Aorta (tissue), 5 donors: ENCODE results near the gene CCM2. TPM values are rescaled to one million over a fixed set of nuclear protein-coding genes. Genes with fewer than 3 reads are reported as not detected.
"Not testable (repeated sequence)": the region's sequence is repeated elsewhere in the genome, so short reads cannot be mapped to it uniquely, and the experiment has no call there.

Experiments
- ATAC-seq: fragments of 200-7000 bp; cut with Tn5 transposase; one replicate; pipeline ENCODE4 v1.9.1; 2022; ENCODE audit warnings: moderate library complexity; ENCODE audit not compliant: low FRiP score
- DNase-seq, 2 donors: peaks; one replicate each; pipeline ENCODE4 v3.0.0-alpha.2; 2020
- H3K27ac ChIP-seq, 2 donors: one replicate each; pipeline ENCODE4 v1.5.1; 2013; ENCODE audit warnings: low read length in 2 of 2, mild to moderate bottlenecking in 2 of 2, moderate library complexity in 2 of 2, control low read depth in 1 of 2, inconsistent platforms in 1 of 2, low read depth in 1 of 2
- H3K27me3 ChIP-seq, 2 donors: one replicate each; pipeline ENCODE4 v1.6.1; 2013; ENCODE audit warnings: control low read depth in 1 of 2, low read length in 1 of 2, mild to moderate bottlenecking in 1 of 2, moderate library complexity in 1 of 2; ENCODE audit not compliant: insufficient read depth in 2 of 2, control insufficient read depth in 1 of 2
- H3K36me3 ChIP-seq, 2 donors: one replicate each; pipeline ENCODE4 v1.6.1; 2013; ENCODE audit warnings: control low read depth in 1 of 2, low read length in 1 of 2, mild to moderate bottlenecking in 1 of 2; ENCODE audit not compliant: insufficient read depth in 2 of 2, control insufficient read depth in 1 of 2
- H3K4me1 ChIP-seq, 2 donors: one replicate each; pipeline ENCODE4 v1.6.1; 2013; ENCODE audit warnings: low read length in 2 of 2, control low read depth in 1 of 2, mild to moderate bottlenecking in 1 of 2, moderate library complexity in 1 of 2; ENCODE audit not compliant: insufficient read depth in 2 of 2, control insufficient read depth in 1 of 2
- H3K4me3 ChIP-seq, 2 donors: one replicate each; pipeline ENCODE4 v1.5.1; 2013; ENCODE audit warnings: low read length in 2 of 2, control low read depth in 1 of 2, mild to moderate bottlenecking in 1 of 2
- H3K9me3 ChIP-seq: one replicate; pipeline ENCODE4 v1.6.1; 2013; ENCODE audit warnings: mild to moderate bottlenecking, low read length; ENCODE audit not compliant: control insufficient read depth
- WGBS, 2 donors: extraction: QIAGEN DNeasy Blood & Tissue Kit; methylation state at CpG; one replicate each; pipeline ENCODE4 v1.1.7; 2013; 5-methylcytosine and 5-hydroxymethylcytosine counted together
- intact Hi-C, 2 donors: fragments of 100-400 bp; cut with DNase I; formaldehyde crosslinking; loops; one replicate each; pipeline versions ENCODE4 v1.14.2 to v1.15.0; 2022
- polyA plus RNA-seq, 2 donors: library from polyadenylated mRNA; stranded (reverse); fragments of 200-250 nt; gene quantifications; one replicate each; pipeline ENCODE4 v1.2.3, GENCODE V29; 2013
- total RNA-seq, 2 donors: library from RNA; stranded (reverse); fragmentation: NEBNext Ultra II Directional; extraction: Animal tissue kit (Norgen Biotek cat#: 25700); gene quantifications; one replicate each; pipeline ENCODE4 v1.2.1, GENCODE V29; 2021
- donor health status: healthy with polysubstance abuse.
- donor health status: Bipolar disorder and iron deficiency.
- donor health status: DM: no; HTN: no; CAD: no.
- donor health status: DM: no; HTN: no; CAD: no.
- donor health status: DM: yes; HTN: yes; CAD: no.

The CCM2 gene
- total and polyA plus RNA-seq, 4 donors = 32.7 to 49.1 (median 40.1) TPM

DNA sequence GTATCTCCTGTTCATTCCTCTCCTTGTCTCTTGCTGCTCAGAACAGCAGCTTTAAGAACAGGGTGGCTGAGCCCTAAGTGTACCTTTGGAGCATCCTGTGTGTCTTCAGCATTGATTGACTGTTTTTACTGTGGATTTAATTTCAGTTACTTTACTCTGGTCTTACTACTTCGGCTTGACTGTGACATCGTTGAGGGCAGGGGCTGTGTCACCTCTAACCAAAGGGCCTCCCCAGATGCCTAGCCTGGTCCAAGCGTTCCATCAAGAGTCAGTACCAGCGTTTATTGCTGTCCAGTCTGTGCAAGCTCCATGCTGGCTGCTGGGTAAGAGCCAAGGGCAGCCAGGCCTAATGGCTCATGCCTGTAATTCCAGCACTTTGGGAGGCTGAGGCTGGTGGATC is 32.4 kb downstream of the CCM2 start:
- DNase-seq (no peak), ATAC-seq (no peak)
- peaks cover 0 to 2% of the 10 kb centered on the region in 2 donors for H3K4me1 ChIP-seq
- no peak overlapping the region for H3K4me3 ChIP-seq
- WGBS, 2 donors = 86 to 87% methylated on average over 4 of the region's 4 CpGs
- H3K36me3 ChIP-seq = no peaks in the 10 kb centered on the region
- H3K9me3 ChIP-seq = no peaks in the 10 kb centered on the region
- H3K27ac ChIP-seq = no peak overlapping the region
- intact Hi-C loops = no loop called here
- no peaks in the 10 kb centered on the region for H3K27me3 ChIP-seq

DNA sequence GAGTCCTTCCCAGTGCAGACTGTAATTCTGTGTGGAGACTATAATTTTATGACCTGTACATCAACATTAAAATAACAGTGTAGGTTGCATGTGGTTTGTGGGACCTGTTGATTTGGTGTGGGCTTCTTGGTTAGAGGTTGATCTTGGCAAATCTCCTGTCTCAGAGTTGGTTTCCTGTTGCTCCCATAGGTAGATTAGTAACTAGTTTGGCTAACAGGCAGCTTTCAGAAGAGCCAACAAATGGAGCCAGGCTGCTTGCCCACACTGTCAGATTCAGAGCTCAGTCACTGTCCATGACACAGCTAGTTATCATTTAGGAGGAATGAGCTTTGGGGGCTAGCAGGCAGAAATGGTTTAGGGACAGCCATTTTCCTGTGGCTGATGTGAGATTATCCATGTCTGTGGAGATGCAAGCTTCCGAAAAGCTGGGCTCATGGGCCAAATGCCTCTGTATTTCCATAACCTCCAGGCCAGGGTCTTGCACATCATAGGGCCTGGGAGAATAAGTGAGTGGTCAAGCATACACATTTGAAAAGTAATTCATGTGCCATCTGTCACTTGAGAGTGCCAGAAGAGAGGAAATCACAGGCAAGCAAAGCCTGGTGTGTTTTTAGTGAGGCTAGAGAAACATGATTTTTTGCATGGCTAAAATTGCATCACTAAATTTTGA is 33.4 kb downstream of the CCM2 start:
- intact Hi-C loops = no loop called here

GRCh38 chr7:45033931-45034290 is 33.9 kb downstream of the CCM2 start:
- H3K27ac ChIP-seq = peak overlapping the region in 1 of 2 donors; percentile 34
- DNase-seq = no peak
- no peak for ATAC-seq
- H3K4me1 ChIP-seq = peaks cover 0 to 2% of the 10 kb centered on the region in 2 donors
- H3K36me3 ChIP-seq = no peaks in the 10 kb centered on the region
- no peaks in the 10 kb centered on the region for H3K9me3 ChIP-seq
- WGBS, 2 donors = 21 to 26% methylated on average over 4 of the region's 4 CpGs
- H3K4me3 ChIP-seq = no peak overlapping the region
- H3K27me3 ChIP-seq = no peaks in the 10 kb centered on the region
- intact Hi-C loops = no loop called here

More for the DNA sequence above, 33.4 kb downstream of the CCM2 start:
- Histone ChIP-seq H3K9me3 (no peaks in the 10 kb centered on the region), H3K4me1 (peaks cover 0 to 2% of the 10 kb centered on the region in 2 donors), H3K27ac (peak overlapping the region in 1 of 2 donors; percentile 45), H3K27me3 (no peaks in the 10 kb centered on the region), H3K36me3 (no peaks in the 10 kb centered on the region), H3K4me3 (no peak overlapping the region)
- ATAC-seq (no peak), DNase-seq (no peak)
- 44 to 52% methylated on average over 1 of the region's 1 CpG for WGBS, 2 donors

DNA sequence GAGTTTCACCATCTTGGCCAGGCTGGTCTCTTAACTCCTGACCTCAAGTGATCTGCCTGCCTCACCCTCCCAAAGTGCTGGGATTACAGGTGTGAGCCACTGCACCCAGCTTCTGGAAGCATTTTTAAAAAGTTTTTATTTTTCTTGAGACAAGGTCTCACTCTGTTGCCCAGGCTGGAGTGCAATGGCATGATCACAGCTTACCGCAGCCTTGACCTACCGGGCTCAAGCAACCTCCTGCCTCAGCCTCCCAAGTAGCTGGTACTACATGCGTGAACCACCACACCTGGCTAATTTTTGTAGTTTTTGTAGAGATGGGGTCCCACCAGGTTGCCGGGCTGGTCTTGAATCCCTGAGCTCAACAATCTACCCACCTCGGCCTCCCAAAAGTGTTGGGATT is 34.7 kb downstream of the CCM2 start:
- H3K27me3 ChIP-seq, H3K4me3 ChIP-seq, ATAC-seq, H3K9me3 ChIP-seq, H3K27ac ChIP-seq, intact Hi-C loops, H3K36me3 ChIP-seq, DNase-seq, H3K4me1 ChIP-seq: not testable (repeated sequence)
- 80 to 98% methylated on average over 5 of the region's 5 CpGs for WGBS, 2 donors

DNA sequence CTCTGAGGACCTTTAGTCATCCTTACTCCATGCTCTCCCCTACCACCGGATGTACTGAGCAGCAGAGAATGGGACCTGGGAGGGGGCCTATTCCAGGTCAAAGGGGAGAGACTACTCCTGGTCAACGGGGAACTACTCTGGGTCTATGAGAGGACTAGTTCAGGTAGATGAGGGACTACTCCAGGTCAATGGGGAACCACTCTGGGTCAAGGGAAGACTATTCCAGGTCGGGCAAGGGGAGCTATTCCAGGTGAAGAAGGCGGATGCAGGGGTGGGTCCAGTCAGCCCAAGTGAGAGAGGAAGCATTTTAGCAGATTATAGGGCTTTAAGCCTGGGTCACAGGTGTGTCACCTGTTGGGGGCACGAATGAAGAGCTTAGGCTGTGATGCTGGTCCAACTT is 35.4 kb downstream of the CCM2 start:
- H3K9me3 ChIP-seq = no peaks in the 10 kb centered on the region
- DNase-seq (no peak), ATAC-seq (no peak)
- H3K27me3 ChIP-seq = no peaks in the 10 kb centered on the region
- H3K27ac ChIP-seq = no peak overlapping the region
- 92 to 94% methylated on average over 5 of the region's 5 CpGs for WGBS, 2 donors
- peaks cover 0 to 2% of the 10 kb centered on the region in 2 donors for H3K4me1 ChIP-seq
- no peak overlapping the region for H3K4me3 ChIP-seq
- H3K36me3 ChIP-seq = no peaks in the 10 kb centered on the region
- intact Hi-C loops = no loop called here

- 87 to 89% methylated on average over 6 of the region's 6 CpGs for WGBS, 2 donors
- Histone ChIP-seq H3K36me3 (no peaks in the 10 kb centered on the region), H3K27ac (no peak overlapping the region), H3K27me3 (no peaks in the 10 kb centered on the region), H3K9me3 (no peaks in the 10 kb centered on the region), H3K4me3 (no peak overlapping the region), H3K4me1 (peaks cover 0 to 2% of the 10 kb centered on the region in 2 donors)
- ATAC-seq (no peak), DNase-seq (peak in 1 of 2 donors; percentile 20)
- intact Hi-C loops = no loop called here
These were observed 35.9 kb downstream of the CCM2 start for GRCh38 chr7:45035893-45036292.

DNA sequence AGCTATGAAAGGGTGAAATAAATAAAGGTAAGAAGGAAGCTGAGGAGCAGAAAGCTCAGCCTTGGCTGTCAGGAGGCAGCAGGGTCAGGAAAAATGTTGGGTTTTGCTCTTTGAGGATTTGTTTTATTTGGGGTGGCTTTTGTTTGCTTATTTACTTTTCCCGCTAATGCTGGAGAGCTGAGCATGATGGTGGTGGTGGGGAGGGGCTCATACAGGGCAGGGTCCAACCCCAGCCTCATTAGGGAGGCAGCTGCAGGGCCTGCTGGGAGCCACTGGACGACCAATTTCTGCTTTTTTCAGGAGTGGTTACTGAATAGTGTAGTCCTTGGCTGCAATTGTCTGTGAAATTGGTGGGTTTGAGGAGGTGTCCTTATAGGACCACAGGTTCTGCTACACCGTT is 36.3 kb downstream of the CCM2 start:
- Histone ChIP-seq H3K27me3 (no peaks in the 10 kb centered on the region), H3K4me1 (peaks cover 0 to 2% of the 10 kb centered on the region in 2 donors), H3K36me3 (no peaks in the 10 kb centered on the region), H3K27ac (no peak overlapping the region), H3K4me3 (no peak overlapping the region), H3K9me3 (no peaks in the 10 kb centered on the region)
- no peak for ATAC-seq
- 71 to 83% methylated on average over 3 of the region's 3 CpGs for WGBS, 2 donors
- peak in 1 of 2 donors; percentile 20 for DNase-seq
- intact Hi-C loops = no loop called here

- ATAC-seq = no peak
- intact Hi-C loops = no loop called here
These were observed 36.8 kb downstream of the CCM2 start for GRCh38 chr7:45036796-45037195.

DNA sequence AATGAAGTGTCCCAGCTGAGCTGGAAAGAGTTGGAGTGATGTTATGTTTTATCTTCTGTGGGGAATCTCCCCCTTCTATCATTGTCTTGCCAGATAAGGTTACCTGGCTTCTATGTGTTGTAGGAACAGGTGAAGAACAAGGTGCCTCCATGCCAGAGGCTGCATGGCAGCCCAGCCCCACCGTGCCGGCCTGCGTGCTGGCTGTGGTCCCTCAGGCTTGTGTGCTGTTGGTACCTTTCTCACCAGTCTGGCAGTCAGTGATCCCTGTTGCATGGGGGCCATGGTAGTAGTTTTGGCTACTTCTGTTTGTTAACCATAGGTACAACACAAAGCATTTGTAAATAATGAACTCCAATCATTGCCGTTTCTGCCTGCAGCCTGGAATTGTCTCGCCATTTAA is 37.9 kb downstream of the CCM2 start:
- H3K36me3 ChIP-seq = no peaks in the 10 kb centered on the region
- no peaks in the 10 kb centered on the region for H3K27me3 ChIP-seq
- no peak overlapping the region for H3K4me3 ChIP-seq
- H3K9me3 ChIP-seq = no peaks in the 10 kb centered on the region
- DNase-seq (peak in 1 of 2 donors; percentile 26), ATAC-seq (no peak)
- 93 to 95% methylated on average over 5 of the region's 5 CpGs for WGBS, 2 donors
- peaks cover 0 to 2% of the 10 kb centered on the region in 2 donors for H3K4me1 ChIP-seq
- intact Hi-C loops = no loop called here
- no peak overlapping the region for H3K27ac ChIP-seq

More at GRCh38 chr7:45036796-45037195, 36.8 kb downstream of the CCM2 start:
- peak in 1 of 2 donors; percentile 14 for DNase-seq
- peaks cover 0 to 2% of the 10 kb centered on the region in 2 donors for H3K4me1 ChIP-seq
- H3K4me3 ChIP-seq = no peak overlapping the region
- no peaks in the 10 kb centered on the region for H3K27me3 ChIP-seq
- no peak overlapping the region for H3K27ac ChIP-seq
- WGBS, 2 donors = 84 to 93% methylated on average over 8 of the region's 8 CpGs
- no peaks in the 10 kb centered on the region for H3K36me3 ChIP-seq
- H3K9me3 ChIP-seq = no peaks in the 10 kb centered on the region
